Measurements from ENCODE around the gene UBA3. TPM values are rescaled to one million over a fixed set of nuclear protein-coding genes. Genes with fewer than 3 reads are reported as not detected.

The UBA3 gene
- total and polyA plus RNA-seq, 11 donors: 45.1 to 117 (median 75.3) TPM

DNA sequence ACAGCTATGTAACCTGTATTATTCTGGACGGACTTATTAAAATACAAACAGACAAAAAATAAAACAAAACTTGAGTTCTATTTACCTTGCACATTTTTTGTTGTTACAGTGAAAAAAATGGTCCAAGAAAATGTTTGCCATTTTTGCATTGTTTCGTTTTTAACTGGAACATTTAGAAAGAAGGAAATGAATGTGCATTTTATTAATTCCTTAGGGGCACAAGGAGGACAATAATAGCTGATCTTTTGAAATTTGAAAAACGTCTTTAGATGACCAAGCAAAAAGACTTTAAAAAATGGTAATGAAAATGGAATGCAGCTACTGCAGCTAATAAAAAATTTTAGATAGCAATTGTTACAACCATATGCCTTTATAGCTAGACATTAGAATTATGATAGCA is 25.2 kb upstream of the UBA3 start:
- WGBS, 4 donors: 24 to 42% (median 26%) methylated on average over 3 of the region's 3 CpGs
- Histone ChIP-seq H3K4me1 (peaks cover 4 to 66% (median 41%) of the 10 kb centered on the region in 12 donors), H3K27ac (peak overlapping the region in 8 of 12 donors; percentile 16 to 53 (median 31)), H3K9me3 (no peaks in the 10 kb centered on the region), H3K27me3 (no peaks in the 10 kb centered on the region), H3K4me3 (no peak overlapping the region), H3K36me3 (peaks cover 0 to 68% (median 49%) of the 10 kb centered on the region in 9 donors)
- intact Hi-C loops (cut with DNase I): no loop called here
- ATAC-seq (no peak), DNase-seq (no peak)
- TF ChIP-seq, protein P1, sequence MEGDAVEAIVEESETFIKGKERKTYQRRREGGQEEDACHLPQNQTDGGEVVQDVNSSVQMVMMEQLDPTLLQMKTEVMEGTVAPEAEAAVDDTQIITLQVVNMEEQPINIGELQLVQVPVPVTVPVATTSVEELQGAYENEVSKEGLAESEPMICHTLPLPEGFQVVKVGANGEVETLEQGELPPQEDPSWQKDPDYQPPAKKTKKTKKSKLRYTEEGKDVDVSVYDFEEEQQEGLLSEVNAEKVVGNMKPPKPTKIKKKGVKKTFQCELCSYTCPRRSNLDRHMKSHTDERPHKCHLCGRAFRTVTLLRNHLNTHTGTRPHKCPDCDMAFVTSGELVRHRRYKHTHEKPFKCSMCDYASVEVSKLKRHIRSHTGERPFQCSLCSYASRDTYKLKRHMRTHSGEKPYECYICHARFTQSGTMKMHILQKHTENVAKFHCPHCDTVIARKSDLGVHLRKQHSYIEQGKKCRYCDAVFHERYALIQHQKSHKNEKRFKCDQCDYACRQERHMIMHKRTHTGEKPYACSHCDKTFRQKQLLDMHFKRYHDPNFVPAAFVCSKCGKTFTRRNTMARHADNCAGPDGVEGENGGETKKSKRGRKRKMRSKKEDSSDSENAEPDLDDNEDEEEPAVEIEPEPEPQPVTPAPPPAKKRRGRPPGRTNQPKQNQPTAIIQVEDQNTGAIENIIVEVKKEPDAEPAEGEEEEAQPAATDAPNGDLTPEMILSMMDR (IDR thresholded peaks at IDR 0.05): no peak
- no peak for TF ChIP-seq POLR2A (IDR thresholded peaks at IDR 0.05)

GRCh38 chr3:69104586-69104985 is 24.4 kb upstream of the UBA3 start:
- peak overlapping the region in 1 of 12 donors; percentile 2 for H3K4me3 ChIP-seq
- ATAC-seq (no peak), DNase-seq (no peak)
- no peaks in the 10 kb centered on the region for H3K9me3 ChIP-seq
- 39 to 64% (median 59%) methylated on average over 8 of the region's 8 CpGs for WGBS, 4 donors
- TF ChIP-seq, protein P1 (IDR thresholded peaks at IDR 0.05): no peak
- no peak for TF ChIP-seq POLR2A (IDR thresholded peaks at IDR 0.05)
- peak overlapping the region in 8 of 12 donors; percentile 7 to 54 (median 34) for H3K27ac ChIP-seq
- H3K27me3 ChIP-seq: no peaks in the 10 kb centered on the region
- intact Hi-C loops (cut with DNase I): no loop called here
- peaks cover 0 to 72% (median 54%) of the 10 kb centered on the region in 9 donors for H3K36me3 ChIP-seq
- H3K4me1 ChIP-seq: peaks cover 4 to 66% (median 47%) of the 10 kb centered on the region in 12 donors

GRCh38 chr3:69103123-69103522 is 23.0 kb upstream of the UBA3 start:
- 53 to 60% (median 54%) methylated on average over 3 of the region's 3 CpGs for WGBS, 4 donors
- Histone ChIP-seq H3K27me3 (no peaks in the 10 kb centered on the region), H3K4me1 (peaks cover 4 to 68% (median 53%) of the 10 kb centered on the region in 12 donors), H3K9me3 (no peaks in the 10 kb centered on the region), H3K4me3 (no peak overlapping the region), H3K36me3 (peaks cover 0 to 69% (median 54%) of the 10 kb centered on the region in 9 donors), H3K27ac (peak overlapping the region in 10 of 12 donors; percentile 22 to 55 (median 36))
- intact Hi-C loops (cut with DNase I): no loop called here
- ATAC-seq: peak; percentile 32 to 70 (median 56)
- TF ChIP-seq POLR2A (IDR thresholded peaks at IDR 0.05): no peak
- TF ChIP-seq, protein P1 (IDR thresholded peaks at IDR 0.05): no peak
- DNase-seq: no peak

DNA sequence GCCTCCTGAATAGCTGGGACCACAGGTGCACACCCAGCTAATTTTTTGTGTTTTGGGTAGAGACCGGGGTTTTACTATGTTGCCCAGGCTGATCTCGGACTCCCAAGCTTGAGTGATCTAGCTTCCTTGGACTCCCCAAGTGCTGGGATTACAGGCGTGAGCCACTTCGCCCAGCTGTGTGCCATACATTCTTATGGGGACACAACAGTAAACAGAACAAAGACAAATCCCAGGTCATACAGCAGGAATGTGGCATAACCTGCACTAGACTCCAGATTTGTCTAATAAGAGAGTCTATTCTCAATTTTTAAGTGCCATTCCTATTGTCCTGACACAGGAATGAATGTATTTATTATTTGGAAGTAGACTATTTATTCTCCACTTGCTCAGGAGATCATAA is 22.2 kb upstream of the UBA3 start:
- ATAC-seq (peak in 1 of 4 donors; percentile 10), DNase-seq (no peak)
- Histone ChIP-seq H3K36me3 (peaks cover 0 to 64% (median 54%) of the 10 kb centered on the region in 9 donors), H3K27ac (peak overlapping the region in 9 of 12 donors; percentile 6 to 55 (median 33)), H3K4me1 (peaks cover 4 to 76% (median 58%) of the 10 kb centered on the region in 12 donors), H3K4me3 (no peak overlapping the region), H3K27me3 (no peaks in the 10 kb centered on the region), H3K9me3 (no peaks in the 10 kb centered on the region)
- 70 to 88% (median 80%) methylated on average over 4 of the region's 4 CpGs for WGBS, 4 donors
- TF ChIP-seq, protein P1 (IDR thresholded peaks at IDR 0.05): no peak
- TF ChIP-seq POLR2A (IDR thresholded peaks at IDR 0.05): no peak
- intact Hi-C loops (cut with DNase I): no loop called here
